ENCODE measurements around the gene ZGPAT. TPM values are rescaled to one million over a fixed set of nuclear protein-coding genes. Genes with fewer than 3 reads are reported as not detected.

The ZGPAT gene
- total RNA-seq, 1 experiment from 2014 or later: 35.8 TPM

DNA sequence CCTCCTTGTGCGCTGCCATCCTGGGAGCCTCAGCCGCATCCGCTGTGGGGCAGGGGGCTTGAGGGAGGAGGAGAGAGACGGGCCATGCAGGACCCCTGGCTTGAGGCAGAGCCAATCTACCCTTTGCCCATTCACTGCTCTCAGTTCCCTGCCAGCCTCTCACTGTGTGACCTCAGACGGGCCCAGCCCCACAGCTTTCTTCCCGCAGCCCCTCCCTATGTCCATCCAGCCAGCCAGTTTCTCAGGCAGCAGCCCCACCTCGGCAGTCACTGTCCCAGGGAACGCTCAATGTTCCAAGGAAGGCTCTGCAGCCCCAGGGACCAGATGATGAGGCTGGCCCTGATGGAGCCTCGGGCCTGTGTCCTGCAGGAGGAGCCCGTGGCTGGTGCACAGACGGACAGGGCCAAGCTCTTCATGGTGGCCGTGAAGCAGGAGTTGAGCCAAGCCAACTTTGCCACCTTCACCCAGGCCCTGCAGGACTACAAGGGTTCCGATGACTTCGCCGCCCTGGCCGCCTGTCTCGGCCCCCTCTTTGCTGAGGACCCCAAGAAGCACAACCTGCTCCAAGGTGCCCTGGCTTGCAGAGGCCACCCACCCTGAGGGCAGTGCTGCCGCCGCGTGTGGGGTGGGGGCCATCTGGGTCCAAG lies 15.3 kb upstream of the ZGPAT start:
- ChIA-PET CTCF (no interaction called here), POLR2A (no interaction called here)
- intact Hi-C loops (cut with micrococcal nuclease; ENCODE audit: unreplicated experiment): no loop called here
- Histone ChIP-seq H3K27me3 (ENCODE audit: control insufficient read depth, insufficient read depth, low read length) (no peaks in the 10 kb centered on the region), H3K27ac (ENCODE audit: low read length) (0 out of 2 replicates have a peak overlapping the region, but pooled peaks have one; percentile 34), H3K4me1 (ENCODE audit: control insufficient read depth, insufficient read depth, low read length) (peaks cover 26% of the 10 kb centered on the region), H3K9me3 (ENCODE audit: control insufficient read depth, insufficient read depth, low read depth, low read length) (no peaks in the 10 kb centered on the region), H3K4me3 (ENCODE audit: low read depth in 2 of 2, low read length in 2 of 2) (no peak overlapping the region), H3K36me3 (ENCODE audit: control insufficient read depth, insufficient read depth, low read length) (no peaks in the 10 kb centered on the region)
- TF ChIP-seq, protein P1, sequence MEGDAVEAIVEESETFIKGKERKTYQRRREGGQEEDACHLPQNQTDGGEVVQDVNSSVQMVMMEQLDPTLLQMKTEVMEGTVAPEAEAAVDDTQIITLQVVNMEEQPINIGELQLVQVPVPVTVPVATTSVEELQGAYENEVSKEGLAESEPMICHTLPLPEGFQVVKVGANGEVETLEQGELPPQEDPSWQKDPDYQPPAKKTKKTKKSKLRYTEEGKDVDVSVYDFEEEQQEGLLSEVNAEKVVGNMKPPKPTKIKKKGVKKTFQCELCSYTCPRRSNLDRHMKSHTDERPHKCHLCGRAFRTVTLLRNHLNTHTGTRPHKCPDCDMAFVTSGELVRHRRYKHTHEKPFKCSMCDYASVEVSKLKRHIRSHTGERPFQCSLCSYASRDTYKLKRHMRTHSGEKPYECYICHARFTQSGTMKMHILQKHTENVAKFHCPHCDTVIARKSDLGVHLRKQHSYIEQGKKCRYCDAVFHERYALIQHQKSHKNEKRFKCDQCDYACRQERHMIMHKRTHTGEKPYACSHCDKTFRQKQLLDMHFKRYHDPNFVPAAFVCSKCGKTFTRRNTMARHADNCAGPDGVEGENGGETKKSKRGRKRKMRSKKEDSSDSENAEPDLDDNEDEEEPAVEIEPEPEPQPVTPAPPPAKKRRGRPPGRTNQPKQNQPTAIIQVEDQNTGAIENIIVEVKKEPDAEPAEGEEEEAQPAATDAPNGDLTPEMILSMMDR (IDR thresholded peaks at IDR 0.05): no peak
- TF ChIP-seq, protein P2, sequence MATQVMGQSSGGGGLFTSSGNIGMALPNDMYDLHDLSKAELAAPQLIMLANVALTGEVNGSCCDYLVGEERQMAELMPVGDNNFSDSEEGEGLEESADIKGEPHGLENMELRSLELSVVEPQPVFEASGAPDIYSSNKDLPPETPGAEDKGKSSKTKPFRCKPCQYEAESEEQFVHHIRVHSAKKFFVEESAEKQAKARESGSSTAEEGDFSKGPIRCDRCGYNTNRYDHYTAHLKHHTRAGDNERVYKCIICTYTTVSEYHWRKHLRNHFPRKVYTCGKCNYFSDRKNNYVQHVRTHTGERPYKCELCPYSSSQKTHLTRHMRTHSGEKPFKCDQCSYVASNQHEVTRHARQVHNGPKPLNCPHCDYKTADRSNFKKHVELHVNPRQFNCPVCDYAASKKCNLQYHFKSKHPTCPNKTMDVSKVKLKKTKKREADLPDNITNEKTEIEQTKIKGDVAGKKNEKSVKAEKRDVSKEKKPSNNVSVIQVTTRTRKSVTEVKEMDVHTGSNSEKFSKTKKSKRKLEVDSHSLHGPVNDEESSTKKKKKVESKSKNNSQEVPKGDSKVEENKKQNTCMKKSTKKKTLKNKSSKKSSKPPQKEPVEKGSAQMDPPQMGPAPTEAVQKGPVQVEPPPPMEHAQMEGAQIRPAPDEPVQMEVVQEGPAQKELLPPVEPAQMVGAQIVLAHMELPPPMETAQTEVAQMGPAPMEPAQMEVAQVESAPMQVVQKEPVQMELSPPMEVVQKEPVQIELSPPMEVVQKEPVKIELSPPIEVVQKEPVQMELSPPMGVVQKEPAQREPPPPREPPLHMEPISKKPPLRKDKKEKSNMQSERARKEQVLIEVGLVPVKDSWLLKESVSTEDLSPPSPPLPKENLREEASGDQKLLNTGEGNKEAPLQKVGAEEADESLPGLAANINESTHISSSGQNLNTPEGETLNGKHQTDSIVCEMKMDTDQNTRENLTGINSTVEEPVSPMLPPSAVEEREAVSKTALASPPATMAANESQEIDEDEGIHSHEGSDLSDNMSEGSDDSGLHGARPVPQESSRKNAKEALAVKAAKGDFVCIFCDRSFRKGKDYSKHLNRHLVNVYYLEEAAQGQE (IDR thresholded peaks at IDR 0.05; ENCODE audit: insufficient read depth in 1 of 2, low read depth in 2 of 2, low read length in 1 of 2): 0 out of 4 replicates have a peak, but pooled peaks of 1 of the 2 experiments have one; percentile 13
- BruUV-seq (replicated peaks): no TSS peak
- in situ Hi-C loops (cut with HindIII; ENCODE audit: low pct_unique_long_range_greater_than_20kb, low sequenced_read_pairs): no loop called here
- ATAC-seq (peak; percentile 40), DNase-seq (ENCODE audit: low read depth, low spot score) (no peak)

DNA sequence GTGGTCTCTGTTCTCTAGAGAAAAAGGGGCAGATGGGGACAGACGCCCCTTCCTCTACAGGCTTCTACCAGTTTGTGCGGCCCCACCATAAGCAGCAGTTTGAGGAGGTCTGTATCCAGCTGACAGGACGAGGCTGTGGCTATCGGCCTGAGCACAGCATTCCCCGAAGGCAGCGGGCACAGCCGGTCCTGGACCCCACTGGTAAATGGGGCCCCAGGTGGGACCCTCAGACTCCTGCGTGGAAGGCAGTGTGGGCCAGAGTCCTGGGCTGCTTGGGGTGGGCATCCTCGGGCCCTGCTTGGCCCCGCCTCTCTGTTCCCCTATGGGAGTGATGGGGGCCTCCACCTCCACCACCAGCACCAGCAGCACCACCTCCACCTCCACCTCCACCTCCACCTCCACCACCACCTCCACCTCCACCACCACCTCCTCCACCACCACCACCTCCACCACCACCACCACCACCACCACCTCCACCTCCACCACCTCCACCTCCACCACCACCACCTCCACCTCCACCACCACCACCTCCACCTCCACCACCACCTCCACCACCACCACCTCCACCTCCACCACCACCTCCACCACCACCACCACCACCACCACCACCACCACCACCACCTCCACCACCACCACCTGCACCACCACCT lies 14.6 kb upstream of the ZGPAT start:
- no peak for DNase-seq (ENCODE audit: low read depth, low spot score)
- Histone ChIP-seq H3K27ac (ENCODE audit: low read length) (no peak overlapping the region), H3K36me3 (ENCODE audit: control insufficient read depth, insufficient read depth, low read length) (no peaks in the 10 kb centered on the region), H3K4me3 (ENCODE audit: low read depth in 2 of 2, low read length in 2 of 2) (no peak overlapping the region), H3K27me3 (ENCODE audit: control insufficient read depth, insufficient read depth, low read length) (no peaks in the 10 kb centered on the region), H3K4me1 (ENCODE audit: control insufficient read depth, insufficient read depth, low read length) (peaks cover 28% of the 10 kb centered on the region), H3K9me3 (ENCODE audit: control insufficient read depth, insufficient read depth, low read depth, low read length) (no peaks in the 10 kb centered on the region)
- ChIA-PET POLR2A (no interaction called here), CTCF (no interaction called here)
- ATAC-seq: no peak
- no TSS peak for BruUV-seq (replicated peaks)
- TF ChIP-seq, protein P1 (IDR thresholded peaks at IDR 0.05): no peak
- TF ChIP-seq POLR2AphosphoS5 (IDR thresholded peaks at IDR 0.05; ENCODE audit: low read depth, low read length) (no peak), SIN3A (IDR thresholded peaks at IDR 0.05; ENCODE audit: borderline replicate concordance, insufficient read depth, low read depth, low read length) (no peak), TCF7L2 (IDR thresholded peaks at IDR 0.05; ENCODE audit: low read depth, low read length) (no peak)
- TF ChIP-seq, protein P2 (IDR thresholded peaks at IDR 0.05; ENCODE audit: insufficient read depth in 1 of 2, low read depth in 2 of 2, low read length in 1 of 2): no peak
- in situ Hi-C loops (cut with HindIII; ENCODE audit: low pct_unique_long_range_greater_than_20kb, low sequenced_read_pairs): no loop called here
- intact Hi-C loops (cut with micrococcal nuclease; ENCODE audit: unreplicated experiment): no loop called here

Data from Panc1 (cell line).